Right lobe of liver (tissue), 4 donors: Measurements from ENCODE around the gene AIMP1.

Source experiments
- CTCF ChIP-seq, 4 donors: fragments of 200-600 bp in 3 of 4; fragments of 450-650 bp in 1 of 4; IDR thresholded peaks; one replicate each; pipeline versions ENCODE4 v1.5.1 to v1.8.0; 2016 to 2022; ENCODE audit warnings: antibody characterized with exemption in 4 of 4, mild to moderate bottlenecking in 2 of 4
- POLR2A ChIP-seq: fragments of 450-650 bp; IDR thresholded peaks from one replicate; pipeline ENCODE4 v1.6.1; 2017; ENCODE audit warnings: antibody characterized with exemption, mild to moderate bottlenecking
- donor health status: DM: no; HTN: no; CAD: no.
- donor health status: DM: no; HTN: no; CAD: no.
- donor health status: DM: no; HTN: yes; CAD: no.

GRCh38 chr4:106365613-106366012, 49.3 kb downstream of the AIMP1 start:
- TF ChIP-seq CTCF (IDR thresholded peaks at IDR 0.05) (no peak), POLR2A (no peak)
